ENCODE results near the gene FAM163A.

The FAM163A gene

DNA sequence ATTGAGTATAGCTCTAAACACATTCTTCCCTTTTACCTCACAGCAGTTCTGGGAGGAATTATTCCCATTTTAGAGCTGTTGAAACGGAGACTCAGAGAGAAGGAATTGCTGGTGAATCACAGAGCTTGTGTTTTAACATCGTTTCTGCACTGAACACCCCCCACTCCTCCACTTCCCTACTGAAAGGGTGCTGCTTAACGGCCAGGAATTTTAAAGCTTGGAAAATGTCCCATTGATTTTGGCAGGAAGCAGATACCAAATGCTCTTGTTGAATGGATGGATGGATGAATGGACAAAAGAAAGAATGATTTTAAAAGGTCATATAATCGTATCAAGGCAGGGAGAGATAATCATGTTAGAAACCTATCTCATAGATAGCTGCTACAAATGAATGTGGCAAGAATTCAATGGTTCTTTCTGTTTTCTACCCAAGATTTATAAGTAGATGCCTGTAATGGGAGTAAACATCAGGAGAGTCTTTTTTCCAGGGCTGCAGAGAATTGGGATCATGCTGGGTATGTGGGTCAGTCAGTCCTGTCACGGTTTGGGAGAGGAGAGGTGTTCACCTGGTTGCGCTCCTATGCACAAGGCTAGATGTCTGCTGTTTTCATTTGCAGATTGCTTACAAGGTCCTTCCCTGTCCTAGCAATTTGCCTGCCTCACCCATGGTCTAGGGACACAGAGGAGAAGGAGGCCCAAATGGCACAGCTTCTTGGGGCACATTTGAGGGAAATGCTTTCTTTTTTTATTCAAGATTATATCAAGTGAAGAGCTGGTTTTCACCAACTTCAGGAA lies 19.0 kb downstream of the FAM163A start:
- H3K4me1 ChIP-seq: no peaks in the 10 kb centered on the region
- H3K27ac ChIP-seq: no peak overlapping the region
- H3K27me3 ChIP-seq: peaks cover 0 to 5% of the 10 kb centered on the region in 2 donors
- H3K36me3 ChIP-seq: no peaks in the 10 kb centered on the region
- H3K9me3 ChIP-seq: no peaks in the 10 kb centered on the region
- intact Hi-C loops (cut with DNase I; ENCODE audit: low total_unique reads): no loop called here
- H3K4me3 ChIP-seq: no peak overlapping the region
- no peak for DNase-seq
- TF ChIP-seq, protein P1, sequence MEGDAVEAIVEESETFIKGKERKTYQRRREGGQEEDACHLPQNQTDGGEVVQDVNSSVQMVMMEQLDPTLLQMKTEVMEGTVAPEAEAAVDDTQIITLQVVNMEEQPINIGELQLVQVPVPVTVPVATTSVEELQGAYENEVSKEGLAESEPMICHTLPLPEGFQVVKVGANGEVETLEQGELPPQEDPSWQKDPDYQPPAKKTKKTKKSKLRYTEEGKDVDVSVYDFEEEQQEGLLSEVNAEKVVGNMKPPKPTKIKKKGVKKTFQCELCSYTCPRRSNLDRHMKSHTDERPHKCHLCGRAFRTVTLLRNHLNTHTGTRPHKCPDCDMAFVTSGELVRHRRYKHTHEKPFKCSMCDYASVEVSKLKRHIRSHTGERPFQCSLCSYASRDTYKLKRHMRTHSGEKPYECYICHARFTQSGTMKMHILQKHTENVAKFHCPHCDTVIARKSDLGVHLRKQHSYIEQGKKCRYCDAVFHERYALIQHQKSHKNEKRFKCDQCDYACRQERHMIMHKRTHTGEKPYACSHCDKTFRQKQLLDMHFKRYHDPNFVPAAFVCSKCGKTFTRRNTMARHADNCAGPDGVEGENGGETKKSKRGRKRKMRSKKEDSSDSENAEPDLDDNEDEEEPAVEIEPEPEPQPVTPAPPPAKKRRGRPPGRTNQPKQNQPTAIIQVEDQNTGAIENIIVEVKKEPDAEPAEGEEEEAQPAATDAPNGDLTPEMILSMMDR (IDR thresholded peaks at IDR 0.05): no peak

DNA sequence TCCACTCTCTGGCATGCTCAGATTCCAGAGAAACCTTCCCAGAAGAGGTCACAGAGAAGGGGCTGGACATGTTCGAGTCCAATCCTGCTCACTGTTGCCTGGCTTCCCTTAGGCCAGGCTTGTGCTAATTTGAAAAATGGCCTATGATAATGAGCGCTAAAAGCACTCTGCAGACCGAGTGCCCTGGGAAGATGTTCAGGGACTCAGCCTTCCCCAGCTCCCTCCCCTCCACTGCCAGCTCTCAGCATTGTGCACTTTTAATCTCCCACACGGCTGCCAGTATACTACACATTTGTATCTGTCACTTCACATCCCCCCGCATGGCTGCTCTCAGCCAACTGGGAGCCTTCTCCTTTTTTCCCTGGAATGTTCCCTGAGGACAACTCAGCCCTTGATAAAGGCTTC lies 24.1 kb downstream of the FAM163A start:
- Histone ChIP-seq H3K4me1 (no peaks in the 10 kb centered on the region), H3K4me3 (no peak overlapping the region), H3K27ac (no peak overlapping the region), H3K27me3 (no peaks in the 10 kb centered on the region), H3K36me3 (no peaks in the 10 kb centered on the region), H3K9me3 (peaks cover 0 to 11% (median 3%) of the 10 kb centered on the region in 3 donors)
- intact Hi-C loops (cut with DNase I; ENCODE audit: low total_unique reads): no loop called here
- TF ChIP-seq, protein P1 (IDR thresholded peaks at IDR 0.05): no peak
- DNase-seq: no peak

DNA sequence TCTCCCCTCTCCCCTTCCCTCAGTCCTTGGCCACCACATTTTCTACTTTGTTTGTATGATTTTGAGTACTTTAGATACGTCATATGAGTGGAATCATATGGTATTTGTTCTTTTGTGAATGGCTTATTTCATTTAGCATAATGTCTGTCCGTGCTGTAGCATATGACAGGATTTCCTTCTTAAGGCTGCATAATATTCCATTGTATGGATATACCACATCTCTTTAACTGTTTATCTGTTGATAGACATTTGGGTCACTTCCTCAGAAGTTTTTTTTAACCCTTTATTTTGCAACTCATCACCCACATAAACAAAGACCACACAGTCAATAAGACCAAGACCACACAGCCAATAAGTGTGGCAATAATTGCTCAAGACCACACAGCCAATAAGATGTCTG lies 24.9 kb downstream of the FAM163A start:
- Histone ChIP-seq H3K36me3 (no peaks in the 10 kb centered on the region), H3K27ac (no peak overlapping the region), H3K9me3 (peaks cover 0 to 11% (median 10%) of the 10 kb centered on the region in 3 donors), H3K27me3 (no peaks in the 10 kb centered on the region), H3K4me1 (no peaks in the 10 kb centered on the region), H3K4me3 (no peak overlapping the region)
- DNase-seq: no peak
- TF ChIP-seq, protein P1 (IDR thresholded peaks at IDR 0.05): no peak
- intact Hi-C loops (cut with DNase I; ENCODE audit: low total_unique reads): no loop called here

DNA sequence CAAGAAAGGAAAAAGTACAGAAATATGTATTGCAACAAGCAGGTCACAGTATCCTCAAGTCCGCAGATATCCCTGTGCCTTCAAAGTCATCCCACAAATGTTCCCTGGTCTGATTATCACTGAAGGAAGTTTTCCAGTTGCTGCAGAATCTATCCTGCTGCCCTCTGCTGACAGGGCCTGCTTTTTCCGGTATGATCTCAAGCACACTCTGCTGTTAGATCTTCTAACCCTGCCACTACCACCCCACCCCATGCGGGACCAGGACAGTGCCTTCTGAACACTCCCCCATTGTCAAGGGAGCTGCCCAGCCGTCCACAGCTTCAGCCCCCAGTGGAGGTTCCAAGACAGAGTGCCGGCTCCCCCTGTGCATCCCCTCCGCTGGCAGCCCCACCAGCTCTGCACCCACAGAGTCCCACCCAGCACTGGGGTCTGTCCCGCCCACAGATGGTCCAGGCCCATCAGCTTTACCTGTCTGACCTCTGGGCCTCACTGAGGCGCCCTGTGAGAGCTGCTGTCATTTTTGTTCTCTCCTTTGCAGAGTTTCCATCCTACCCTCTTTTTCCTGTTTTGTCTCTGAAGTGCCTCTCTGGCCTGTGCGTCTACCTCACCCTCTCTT lies 27.9 kb downstream of the FAM163A start:
- H3K4me3 ChIP-seq: no peak overlapping the region
- TF ChIP-seq, protein P1 (IDR thresholded peaks at IDR 0.05): no peak
- H3K4me1 ChIP-seq: no peaks in the 10 kb centered on the region
- H3K9me3 ChIP-seq: peaks cover 0 to 11% (median 10%) of the 10 kb centered on the region in 3 donors
- H3K36me3 ChIP-seq: no peaks in the 10 kb centered on the region
- H3K27me3 ChIP-seq: no peaks in the 10 kb centered on the region
- DNase-seq: no peak
- intact Hi-C loops (cut with DNase I; ENCODE audit: low total_unique reads): no loop called here
- no peak overlapping the region for H3K27ac ChIP-seq

DNA sequence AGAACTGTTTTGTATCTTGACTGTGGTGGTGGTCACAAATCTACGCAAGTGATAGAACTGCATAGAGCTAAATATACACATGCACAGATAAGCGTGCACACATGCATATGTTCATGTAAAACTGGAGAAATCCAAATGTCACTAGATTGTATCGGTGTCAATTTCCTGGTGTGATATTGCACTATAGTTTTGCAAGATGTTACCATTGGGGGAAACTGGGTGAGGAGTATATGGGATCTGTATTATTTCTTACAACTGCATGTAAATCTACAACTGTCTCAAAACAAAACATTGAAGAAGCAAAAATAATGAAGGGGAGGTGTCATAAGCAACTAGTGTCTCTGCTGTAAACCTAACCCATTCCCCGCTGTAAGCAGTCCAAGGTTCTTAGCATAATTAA lies 30.2 kb downstream of the FAM163A start:
- no peak overlapping the region for H3K27ac ChIP-seq
- no peak for DNase-seq

More for the DNA sequence above, 30.2 kb downstream of the FAM163A start:
- H3K4me1 ChIP-seq: no peaks in the 10 kb centered on the region
- intact Hi-C loops (cut with DNase I; ENCODE audit: low total_unique reads): no loop called here
- no peaks in the 10 kb centered on the region for H3K36me3 ChIP-seq
- no peaks in the 10 kb centered on the region for H3K27me3 ChIP-seq
- no peak overlapping the region for H3K4me3 ChIP-seq
- H3K9me3 ChIP-seq: peaks cover 0 to 10% (median 2%) of the 10 kb centered on the region in 3 donors
- TF ChIP-seq, protein P1 (IDR thresholded peaks at IDR 0.05): no peak
